Measurements from ENCODE around the gene LRRC55.

- TF ChIP-seq CTCF (IDR thresholded peaks at IDR 0.05; ENCODE audit: extremely low read depth in 1 of 2, insufficient read depth in 1 of 2, low read depth in 1 of 2, low read length in 2 of 2) (no peak), EZH2 (IDR thresholded peaks at IDR 0.05; ENCODE audit: borderline replicate concordance, low read depth, low read length, severe bottlenecking) (no peak), POLR2A (IDR thresholded peaks at IDR 0.05; ENCODE audit: low read depth, low read length) (no peak), POLR2AphosphoS5 (IDR thresholded peaks at IDR 0.05; ENCODE audit: insufficient read depth, low read depth, low read length) (no peak), MYC (IDR thresholded peaks at IDR 0.05; ENCODE audit: low read depth, low read length) (no peak), JUN (IDR thresholded peaks at IDR 0.05; ENCODE audit: borderline replicate concordance, insufficient read depth, insufficient read length, low read depth) (no peak)
- TF ChIP-seq, protein P1, sequence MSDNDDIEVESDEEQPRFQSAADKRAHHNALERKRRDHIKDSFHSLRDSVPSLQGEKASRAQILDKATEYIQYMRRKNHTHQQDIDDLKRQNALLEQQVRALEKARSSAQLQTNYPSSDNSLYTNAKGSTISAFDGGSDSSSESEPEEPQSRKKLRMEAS (IDR thresholded peaks at IDR 0.05; ENCODE audit: insufficient read depth, insufficient read length), result no peak
Measured at GRCh38 chr11:57223601-57224000, 41.8 kb downstream of the LRRC55 start.

Measured in endothelial cell of umbilical vein (primary cell).